ENCODE data around the gene FOXO6. TPM values are rescaled to one million over a fixed set of nuclear protein-coding genes. Genes with fewer than 3 reads are reported as not detected.

FOXO6 gene
- total and polyA plus RNA-seq, 9 of the 15 experiments (the other 6 are each of a cell fraction or from before 2014, with no cell fraction given) = 0.04 to 0.31 (median 0.12) TPM; not detected in 5

DNA sequence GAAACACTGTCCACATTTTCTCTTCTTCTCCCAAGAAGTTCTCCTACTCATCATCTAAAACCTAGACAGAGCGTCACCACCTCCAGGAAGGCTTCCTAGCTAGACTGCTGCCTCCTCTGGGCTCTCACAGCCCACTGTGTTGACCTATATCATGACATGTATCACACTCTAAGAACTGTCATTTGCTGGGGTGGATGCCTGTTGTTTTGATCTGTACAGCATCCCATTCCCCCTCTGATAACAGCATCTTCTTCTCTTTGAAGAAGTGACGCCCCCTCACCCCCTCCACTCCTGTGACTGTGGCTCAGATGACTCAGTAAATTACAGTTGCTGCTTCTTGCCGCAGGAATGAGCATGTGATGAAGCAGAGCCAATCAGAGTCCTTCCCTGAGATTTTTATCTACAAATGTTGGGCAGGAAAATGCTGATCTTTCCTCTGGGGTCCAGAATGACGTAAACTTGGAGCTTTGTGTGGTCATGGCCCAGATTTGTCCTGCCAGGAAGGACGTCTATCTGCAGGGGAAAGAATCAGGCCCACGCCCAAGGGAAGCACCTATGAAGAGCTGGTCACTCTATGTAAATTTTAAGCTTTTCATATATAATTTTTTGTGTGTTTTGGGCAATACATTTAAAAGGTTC lies 28.0 kb upstream of the FOXO6 start (continued):
- no peak for TF ChIP-seq TSC22D4 (tag; IDR thresholded peaks at IDR 0.05)
- no peak for TF ChIP-seq ZNF274 (IDR thresholded peaks at IDR 0.05; ENCODE audit: borderline replicate concordance, low read depth, low read length)
- TF ChIP-seq GTF2E2 (tag; IDR thresholded peaks at IDR 0.05) = no peak
- TF ChIP-seq ZNF431 (CRISPR knock-in tag; IDR thresholded peaks at IDR 0.05) = no peak
- TF ChIP-seq FOXK1 (CRISPR knock-in tag; IDR thresholded peaks at IDR 0.05; ENCODE audit: borderline replicate concordance) = no peak
- no peak for TF ChIP-seq SP1 (CRISPR knock-in tag; IDR thresholded peaks at IDR 0.05)
- peak; percentile 49; the same call in 1 of the 2 replicates for TF ChIP-seq MAFF (IDR thresholded peaks at IDR 0.05; ENCODE audit: low read length)
- no peak for TF ChIP-seq PHTF2 (CRISPR knock-in tag; IDR thresholded peaks at IDR 0.05)
- no peak for TF ChIP-seq CHD2 (IDR thresholded peaks at IDR 0.05; ENCODE audit: low read depth, low read length)
- TF ChIP-seq SLC30A9 (CRISPR knock-in tag; IDR thresholded peaks at IDR 0.05) = no peak
- TF ChIP-seq CHD4 (IDR thresholded peaks at IDR 0.05; ENCODE audit: insufficient read depth, insufficient replicate concordance, low read depth, low read length, poor library complexity, severe bottlenecking) = no peak
- TF ChIP-seq KLF13 (tag; IDR thresholded peaks at IDR 0.05; ENCODE audit: borderline replicate concordance, low read depth) = no peak
- no peak for TF ChIP-seq MEF2D (tag; conservative IDR thresholded peaks at IDR 0.05; ENCODE audit: low read depth)
- no peak for TF ChIP-seq ZFP30 (CRISPR knock-in tag; IDR thresholded peaks at IDR 0.05; ENCODE audit: borderline replicate concordance)
- TF ChIP-seq, protein P1, sequence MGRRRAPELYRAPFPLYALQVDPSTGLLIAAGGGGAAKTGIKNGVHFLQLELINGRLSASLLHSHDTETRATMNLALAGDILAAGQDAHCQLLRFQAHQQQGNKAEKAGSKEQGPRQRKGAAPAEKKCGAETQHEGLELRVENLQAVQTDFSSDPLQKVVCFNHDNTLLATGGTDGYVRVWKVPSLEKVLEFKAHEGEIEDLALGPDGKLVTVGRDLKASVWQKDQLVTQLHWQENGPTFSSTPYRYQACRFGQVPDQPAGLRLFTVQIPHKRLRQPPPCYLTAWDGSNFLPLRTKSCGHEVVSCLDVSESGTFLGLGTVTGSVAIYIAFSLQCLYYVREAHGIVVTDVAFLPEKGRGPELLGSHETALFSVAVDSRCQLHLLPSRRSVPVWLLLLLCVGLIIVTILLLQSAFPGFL (CRISPR knock-in tag; IDR thresholded peaks at IDR 0.05) = no peak
- no peak for TF ChIP-seq SREBF1 (IDR thresholded peaks at IDR 0.05; ENCODE audit: borderline replicate concordance, low read depth, low read length)
- TF ChIP-seq ARHGAP35 (IDR thresholded peaks at IDR 0.05; ENCODE audit: partially characterized antibody) = no peak
- TF ChIP-seq, protein P2, sequence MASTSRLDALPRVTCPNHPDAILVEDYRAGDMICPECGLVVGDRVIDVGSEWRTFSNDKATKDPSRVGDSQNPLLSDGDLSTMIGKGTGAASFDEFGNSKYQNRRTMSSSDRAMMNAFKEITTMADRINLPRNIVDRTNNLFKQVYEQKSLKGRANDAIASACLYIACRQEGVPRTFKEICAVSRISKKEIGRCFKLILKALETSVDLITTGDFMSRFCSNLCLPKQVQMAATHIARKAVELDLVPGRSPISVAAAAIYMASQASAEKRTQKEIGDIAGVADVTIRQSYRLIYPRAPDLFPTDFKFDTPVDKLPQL (IDR thresholded peaks at IDR 0.05; ENCODE audit: extremely low read depth, insufficient read length) = no peak
- peak; percentile 88 for TF ChIP-seq CEBPG (CRISPR knock-in tag; IDR thresholded peaks at IDR 0.05)
- peak in 1 of 2 experiments; percentile 92; a peak in 2 of 4 replicates for TF ChIP-seq CEBPG (tag; conservative IDR thresholded peaks at IDR 0.05 in 1 of 2, IDR thresholded peaks at IDR 0.05 in 1 of 2)
- TF ChIP-seq HNRNPLL (IDR thresholded peaks at IDR 0.05; ENCODE audit: low read depth, low read length, poor library complexity, severe bottlenecking) = no peak
- TF ChIP-seq ILK (tag; IDR thresholded peaks at IDR 0.05; ENCODE audit: borderline replicate concordance, low read depth) = no peak
- no peak for TF ChIP-seq ZNF311 (CRISPR knock-in tag; IDR thresholded peaks at IDR 0.05)
- TF ChIP-seq, protein P3, sequence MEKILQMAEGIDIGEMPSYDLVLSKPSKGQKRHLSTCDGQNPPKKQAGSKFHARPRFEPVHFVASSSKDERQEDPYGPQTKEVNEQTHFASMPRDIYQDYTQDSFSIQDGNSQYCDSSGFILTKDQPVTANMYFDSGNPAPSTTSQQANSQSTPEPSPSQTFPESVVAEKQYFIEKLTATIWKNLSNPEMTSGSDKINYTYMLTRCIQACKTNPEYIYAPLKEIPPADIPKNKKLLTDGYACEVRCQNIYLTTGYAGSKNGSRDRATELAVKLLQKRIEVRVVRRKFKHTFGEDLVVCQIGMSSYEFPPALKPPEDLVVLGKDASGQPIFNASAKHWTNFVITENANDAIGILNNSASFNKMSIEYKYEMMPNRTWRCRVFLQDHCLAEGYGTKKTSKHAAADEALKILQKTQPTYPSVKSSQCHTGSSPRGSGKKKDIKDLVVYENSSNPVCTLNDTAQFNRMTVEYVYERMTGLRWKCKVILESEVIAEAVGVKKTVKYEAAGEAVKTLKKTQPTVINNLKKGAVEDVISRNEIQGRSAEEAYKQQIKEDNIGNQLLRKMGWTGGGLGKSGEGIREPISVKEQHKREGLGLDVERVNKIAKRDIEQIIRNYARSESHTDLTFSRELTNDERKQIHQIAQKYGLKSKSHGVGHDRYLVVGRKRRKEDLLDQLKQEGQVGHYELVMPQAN (IDR thresholded peaks at IDR 0.05; ENCODE audit: borderline replicate concordance) = no peak
- TF ChIP-seq, protein P4, sequence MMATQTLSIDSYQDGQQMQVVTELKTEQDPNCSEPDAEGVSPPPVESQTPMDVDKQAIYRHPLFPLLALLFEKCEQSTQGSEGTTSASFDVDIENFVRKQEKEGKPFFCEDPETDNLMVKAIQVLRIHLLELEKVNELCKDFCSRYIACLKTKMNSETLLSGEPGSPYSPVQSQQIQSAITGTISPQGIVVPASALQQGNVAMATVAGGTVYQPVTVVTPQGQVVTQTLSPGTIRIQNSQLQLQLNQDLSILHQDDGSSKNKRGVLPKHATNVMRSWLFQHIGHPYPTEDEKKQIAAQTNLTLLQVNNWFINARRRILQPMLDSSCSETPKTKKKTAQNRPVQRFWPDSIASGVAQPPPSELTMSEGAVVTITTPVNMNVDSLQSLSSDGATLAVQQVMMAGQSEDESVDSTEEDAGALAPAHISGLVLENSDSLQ (IDR thresholded peaks at IDR 0.05) = peak; percentile 45

All from K562 (cell line).